Fibroblast of skin of right biceps (primary cell): ENCODE measurements around the gene DISP3.

Experiments
- DNase-seq: peaks from one replicate; pipeline ENCODE4 v3.0.0-alpha.2; 2013

The DISP3 gene

GRCh38 chr1:11530731-11531311, 51.9 kb downstream of the DISP3 start:
- no peak for DNase-seq

- no peak for DNase-seq
These were observed 52.4 kb downstream of the DISP3 start for GRCh38 chr1:11531314-11531870.

GRCh38 chr1:11531943-11532342, 53.0 kb downstream of the DISP3 start:
- DNase-seq, result no peak

- no peak for DNase-seq
These were observed 55.1 kb downstream of the DISP3 start for GRCh38 chr1:11533790-11534787.

- DNase-seq, result no peak
These were observed 55.9 kb downstream of the DISP3 start for GRCh38 chr1:11534846-11535245.

DNA sequence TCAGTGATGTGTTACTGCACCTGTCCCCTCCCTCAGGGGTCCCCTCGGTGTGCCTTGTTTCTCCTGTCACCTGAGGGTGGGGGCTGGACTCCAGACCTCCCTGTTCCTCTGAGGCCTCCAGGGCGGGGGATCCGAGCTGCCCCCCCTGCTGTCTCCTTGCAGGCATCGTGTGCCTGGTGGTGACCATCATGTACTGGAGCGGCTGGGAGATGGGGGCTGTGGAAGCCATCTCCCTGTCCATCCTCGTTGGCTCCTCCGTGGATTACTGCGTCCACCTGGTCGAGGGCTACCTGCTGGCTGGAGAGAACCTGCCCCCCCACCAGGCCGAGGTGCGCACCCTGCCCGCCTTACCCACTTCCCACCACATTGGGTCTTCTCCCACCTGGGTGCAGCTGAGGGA, 56.4 kb downstream of the DISP3 start:
- no peak for DNase-seq

GRCh38 chr1:11535761-11536572, 57.0 kb downstream of the DISP3 start:
- DNase-seq, result no peak

GRCh38 chr1:11536573-11537379, 57.8 kb downstream of the DISP3 start:
- no peak for DNase-seq

- no peak for DNase-seq
These were observed 58.4 kb downstream of the DISP3 start for GRCh38 chr1:11537380-11537764.

DNA sequence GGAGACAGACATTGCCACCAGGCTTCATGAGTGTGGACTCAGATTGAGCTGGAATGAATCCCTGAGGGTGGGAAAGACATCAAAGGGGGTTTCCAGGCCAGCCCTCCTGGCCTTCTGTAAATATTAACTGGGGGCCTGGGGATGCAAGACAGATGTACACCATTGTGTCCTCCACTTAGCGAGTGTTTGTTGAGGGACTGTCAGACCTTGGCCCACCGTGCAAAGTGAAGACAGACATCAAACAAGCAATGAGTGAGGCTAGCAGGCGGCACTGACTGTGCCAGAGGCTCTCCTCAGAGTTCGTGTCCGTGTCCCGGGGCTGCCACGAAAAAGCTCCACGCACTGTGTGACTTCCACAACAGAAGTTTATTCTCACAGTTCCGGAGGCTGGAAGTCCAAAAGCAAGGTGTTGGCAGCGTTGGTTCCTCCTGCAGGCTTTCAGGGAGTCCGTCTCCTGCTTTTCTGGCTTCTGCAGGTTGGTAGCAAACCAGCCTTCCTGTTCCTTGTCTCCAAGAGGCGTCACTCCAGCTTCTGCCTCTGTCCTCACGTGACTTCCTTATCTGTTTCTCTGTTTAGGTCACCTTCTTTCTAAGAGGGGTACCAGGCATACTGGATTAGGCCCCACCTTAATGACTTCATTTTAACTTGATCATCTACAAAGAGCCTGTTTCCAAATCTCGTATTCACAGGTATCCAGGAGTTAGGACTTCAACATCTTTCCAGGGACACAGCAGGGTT, 59.1 kb downstream of the DISP3 start:
- no peak for DNase-seq

GRCh38 chr1:11538886-11539285, 59.9 kb downstream of the DISP3 start:
- DNase-seq, result no peak

DNA sequence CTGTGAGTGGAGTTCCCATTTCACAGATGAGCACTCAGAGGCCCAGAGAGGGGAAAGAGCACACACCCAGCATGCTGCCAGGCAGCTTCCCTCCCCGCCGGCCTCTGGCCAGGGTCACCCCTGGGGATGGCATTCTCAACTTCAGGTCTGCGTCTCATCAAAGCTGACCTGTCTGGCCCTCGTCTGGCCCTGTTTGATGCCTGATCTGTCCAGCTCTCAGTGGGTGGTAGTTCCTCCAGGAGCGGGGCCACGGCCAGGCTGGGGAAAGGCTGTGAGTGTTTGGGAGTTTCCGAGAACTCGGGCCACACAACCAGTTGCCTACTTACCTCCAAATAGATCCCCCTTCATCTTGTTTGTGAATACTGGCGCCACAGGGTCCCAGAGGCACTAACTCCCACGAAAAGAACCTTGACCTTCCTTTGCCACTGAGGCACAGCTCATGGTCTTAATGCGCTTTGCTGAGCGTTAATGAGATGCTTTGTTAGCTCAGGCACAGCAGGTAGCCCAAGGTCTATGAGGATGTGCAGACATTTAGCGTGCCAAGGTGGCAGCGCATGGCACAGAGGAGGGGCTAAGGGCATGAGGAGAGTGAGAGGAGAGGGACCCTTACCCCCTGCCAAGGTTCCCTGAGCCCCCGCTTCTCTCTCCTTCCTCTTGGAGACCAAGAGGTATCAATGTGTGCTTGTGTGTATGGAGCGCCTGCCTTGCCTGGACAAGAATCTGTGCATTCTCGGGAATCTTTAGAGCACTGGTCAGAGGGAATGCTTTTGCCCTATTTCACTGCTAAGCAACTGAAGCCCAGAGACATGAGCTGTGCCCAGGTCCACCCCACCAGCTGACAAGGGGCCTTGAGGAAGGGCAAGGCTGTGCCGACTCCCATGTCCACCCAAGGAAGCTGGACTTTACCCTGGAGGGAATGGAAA, 61.2 kb downstream of the DISP3 start:
- no peak for DNase-seq

DNA sequence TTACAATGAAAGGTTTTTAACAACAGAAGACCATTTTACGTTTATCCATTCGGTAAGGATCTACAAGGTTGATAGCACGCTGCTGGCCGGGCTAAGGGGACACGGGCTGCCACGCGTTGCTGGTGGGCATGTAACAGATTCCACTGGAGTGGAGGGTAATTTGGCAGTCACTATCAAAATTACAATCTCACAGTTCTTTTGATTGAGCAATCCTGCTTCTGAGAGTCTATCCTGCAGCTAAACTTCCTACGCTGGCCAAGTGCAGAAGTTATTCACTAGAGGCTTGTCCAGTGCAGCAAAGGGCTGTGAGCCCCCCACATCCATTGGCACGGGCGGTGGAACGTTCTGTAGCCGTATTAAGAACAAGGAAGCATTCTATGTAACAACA, 61.8 kb downstream of the DISP3 start:
- no peak for DNase-seq

- no peak for DNase-seq
These were observed 62.3 kb downstream of the DISP3 start for GRCh38 chr1:11541236-11541635.

GRCh38 chr1:11541956-11542355, 63.0 kb downstream of the DISP3 start:
- no peak for DNase-seq

DNA sequence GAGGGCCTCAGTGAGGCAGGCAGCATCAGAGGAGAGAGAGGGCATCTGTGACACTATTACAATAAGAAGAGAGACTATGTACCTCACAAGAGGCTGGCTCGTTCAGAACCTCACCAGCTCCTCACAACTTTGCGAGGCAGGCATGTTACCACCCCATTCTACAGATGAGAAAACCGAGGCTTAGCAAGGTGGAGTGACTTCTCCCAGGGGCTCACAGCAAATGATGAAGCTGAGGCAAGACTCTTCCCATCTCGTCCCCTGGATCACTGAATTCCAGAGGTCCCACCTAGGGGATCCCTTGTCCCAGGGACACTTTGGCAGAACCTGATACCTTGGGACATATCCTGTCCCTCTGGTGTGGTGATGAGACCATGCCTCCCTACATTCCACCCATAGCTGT, 64.4 kb downstream of the DISP3 start:
- no peak for DNase-seq

DNA sequence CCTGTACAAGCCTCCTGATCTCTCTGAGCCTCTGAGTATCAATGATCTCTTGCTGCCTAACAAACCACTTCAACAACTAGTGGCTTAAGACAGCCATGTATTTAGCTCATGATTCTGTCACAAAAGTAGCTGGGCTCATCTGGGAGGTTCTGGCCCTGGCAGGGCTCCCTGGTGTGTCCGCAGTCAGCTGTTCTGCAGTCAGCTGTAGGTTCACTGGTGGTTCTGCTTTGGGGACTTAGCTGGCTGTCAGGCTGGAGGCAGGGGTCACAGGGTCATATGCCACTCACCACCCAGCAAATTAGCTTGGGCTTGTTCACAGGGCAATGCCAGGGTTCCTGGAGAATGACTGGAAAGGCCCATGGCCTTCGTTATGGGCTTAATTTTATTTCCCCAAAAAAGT, 64.8 kb downstream of the DISP3 start:
- no peak for DNase-seq

DNA sequence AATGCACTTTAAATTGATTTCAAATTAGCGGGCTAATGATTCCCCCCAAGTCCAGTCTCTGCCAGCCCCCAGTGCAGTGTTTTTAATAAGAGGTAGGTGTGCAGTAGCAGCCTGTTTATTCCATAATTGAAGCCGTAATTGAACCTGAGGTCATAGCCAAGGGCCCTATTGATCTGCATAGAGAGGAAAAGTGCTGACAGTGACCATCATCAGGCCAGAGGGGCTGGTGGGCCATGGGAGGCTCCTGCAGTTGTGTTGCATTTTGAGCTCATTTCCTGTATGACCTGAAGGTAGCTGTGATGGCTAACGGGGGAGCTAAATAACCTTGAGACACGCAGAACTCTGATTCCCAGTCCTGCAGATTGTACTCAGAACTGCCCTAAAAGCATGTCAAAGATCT, 67.5 kb downstream of the DISP3 start:
- no peak for DNase-seq

- DNase-seq, result peak; percentile 80
These were observed 71.8 kb downstream of the DISP3 start for GRCh38 chr1:11550664-11551283.

DNA sequence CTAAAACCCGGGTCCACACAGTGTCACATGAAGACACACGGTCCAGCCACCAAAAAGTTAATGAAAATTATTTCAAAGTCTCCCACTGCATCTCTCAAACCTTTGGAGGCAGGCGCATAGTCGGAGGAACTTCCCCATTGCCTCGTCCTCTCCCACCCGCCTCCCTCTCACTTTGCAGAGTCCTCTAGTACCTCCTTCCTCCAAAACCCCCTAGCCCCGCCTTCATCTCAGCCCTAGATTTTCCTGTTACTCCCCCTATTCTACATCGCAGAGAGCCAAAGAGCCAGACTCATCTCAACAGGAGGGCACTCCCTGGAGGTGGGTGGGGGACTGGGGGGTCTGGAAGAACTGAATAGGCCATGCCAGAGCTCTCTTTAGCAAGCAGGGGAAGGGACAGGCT, 79.3 kb downstream of the DISP3 start:
- DNase-seq, result no peak
